HCT116 (cell line): Measurements from ENCODE around the gene SPDYE4. TPM values are rescaled to one million over a fixed set of nuclear protein-coding genes. Genes with fewer than 3 reads are reported as not detected.

Experiments
- ATAC-seq: fragments of 200-7000 bp; cut with Tn5 transposase; 2 replicates; pipeline ENCODE4 v1.9.1; 2020; ENCODE audit warnings: mild to moderate bottlenecking, moderate library complexity
- BruUV-seq: library from RNA; stranded (reverse); fragments of 400-500 nt; replicated peaks from 2 replicates; lab custom pipeline; 2021; lab: Mats Ljungman, UMichigan
- CTCF ChIA-PET: fragments of 300-600 bp; sonication (Branson Sonifier 250); formaldehyde crosslinking; loops from one replicate; lab custom pipeline; 2021; ENCODE audit warnings: antibody characterized with exemption; lab: Charles Lee
- POLR2A ChIA-PET: fragments of 300-600, 350-600 bp; sonication (Branson Sonifier 250); formaldehyde crosslinking; loops from one replicate; lab custom pipeline; 2021; ENCODE audit warnings: antibody characterized with exemption; lab: Charles Lee
- RAD21 ChIA-PET, 2 experiments: fragments of 300-600 bp; sonication (Branson Sonifier 250); formaldehyde crosslinking; loops; one replicate each; lab custom pipeline; 2023; ENCODE audit warnings: low total read pairs in 2 of 2; ENCODE audit not compliant: uncharacterized antibody in 2 of 2, unreplicated experiment in 2 of 2, low non-redundant PET in 1 of 2; lab: Charles Lee
- DNase-seq: peaks from one replicate; pipeline ENCODE4 v3.0.0-alpha.2; 2010; ENCODE audit warnings: low read depth, low spot score
- H2AFZ ChIP-seq: fragments of 200-600 bp; shearing (Covaris generic), sonication (generic); 2 replicates; pipeline ENCODE4 v1.6.1; 2017; ENCODE audit warnings: low read depth, mixed run types, mixed read lengths, antibody characterized with exemption, low read length; ENCODE audit not compliant: poor library complexity, severe bottlenecking
- H3K27ac ChIP-seq: 2 replicates; pipeline ENCODE4 v1.5.1; 2012; ENCODE audit warnings: low read depth, low read length
- H3K27me3 ChIP-seq: fragments of 200-600 bp; sonication (generic); 2 replicates; pipeline ENCODE4 v1.6.1; 2016; ENCODE audit warnings: mixed run types, low read length, mixed read lengths; ENCODE audit not compliant: insufficient read depth
- H3K36me3 ChIP-seq, 2 experiments: fragments of 200-500 bp in 1 of 2; fragments of 200-600 bp in 1 of 2; sonication (Bioruptor generic) in 1 of 2; sonication (generic) in 1 of 2; 2 replicates each; pipeline versions ENCODE4 v1.5.1 to v1.6.1; 2014 to 2016; ENCODE audit warnings: low read length in 2 of 2, inconsistent platforms in 1 of 2, mixed read lengths in 1 of 2, mixed run types in 1 of 2; ENCODE audit not compliant: insufficient read depth in 2 of 2, control insufficient read depth in 1 of 2
- H3K4me1 ChIP-seq, 2 experiments: fragments of 200-600 bp in 1 of 2; sonication (generic) in 1 of 2; 2 replicates each; pipeline versions ENCODE4 v1.5.1 to v1.6.1; 2012 to 2017; ENCODE audit warnings: low read length in 2 of 2, inconsistent platforms in 1 of 2, mild to moderate bottlenecking in 1 of 2, mixed read lengths in 1 of 2, mixed run types in 1 of 2, moderate library complexity in 1 of 2; ENCODE audit not compliant: insufficient read depth in 2 of 2, control insufficient read depth in 1 of 2
- H3K4me2 ChIP-seq: fragments of 200-600 bp; sonication (generic); 2 replicates; pipeline ENCODE4 v1.6.1; 2017; ENCODE audit warnings: mixed run types, low read length, mixed read lengths
- H3K4me3 ChIP-seq, 2 experiments: fragments of 200-600 bp in 1 of 2; sonication (generic) in 1 of 2; replicated peaks in 1 of 2; 2 replicates each; pipeline ENCODE4 v1.5.1; 2011 to 2016; ENCODE audit warnings: low read length in 2 of 2, control low read depth in 1 of 2, low read depth in 1 of 2, mild to moderate bottlenecking in 1 of 2, mixed read lengths in 1 of 2, mixed run types in 1 of 2
- H3K79me2 ChIP-seq: fragments of 200-600 bp; sonication (generic); 2 replicates; pipeline ENCODE4 v1.6.1; 2017; ENCODE audit warnings: mild to moderate bottlenecking, mixed run types, low read length, moderate library complexity, mixed read lengths; ENCODE audit not compliant: insufficient read depth
- H3K9ac ChIP-seq: fragments of 200-600 bp; sonication (generic); 2 replicates; pipeline ENCODE4 v1.6.1; 2016; ENCODE audit warnings: low read length, mixed read lengths
- H3K9me2 ChIP-seq: fragments of 200-600 bp; sonication (generic), shearing (Covaris generic); 2 replicates; pipeline ENCODE4 v1.6.1; 2017; ENCODE audit warnings: mixed run types, mild to moderate bottlenecking, moderate library complexity; ENCODE audit not compliant: insufficient read depth
- H3K9me3 ChIP-seq, 2 experiments: fragments of 200-500 bp in 1 of 2; fragments of 200-600 bp in 1 of 2; sonication (Bioruptor generic) in 1 of 2; sonication (generic) in 1 of 2; 2 replicates each; pipeline ENCODE4 v1.6.1; 2014 to 2017; ENCODE audit warnings: low read length in 2 of 2, mixed read lengths in 2 of 2, inconsistent platforms in 1 of 2, low read depth in 1 of 2, mild to moderate bottlenecking in 1 of 2, mixed run types in 1 of 2, moderate library complexity in 1 of 2; ENCODE audit not compliant: control insufficient read depth in 1 of 2, insufficient read depth in 1 of 2
- H4K20me1 ChIP-seq: fragments of 200-600 bp; sonication (generic), shearing (Covaris generic); 2 replicates; pipeline ENCODE4 v1.6.1; 2017; ENCODE audit warnings: mixed run types, mild to moderate bottlenecking, moderate library complexity; ENCODE audit not compliant: insufficient read depth
- EGR1 ChIP-seq: IDR thresholded peaks from 2 replicates; pipeline ENCODE4 v1.6.1; 2012; ENCODE audit warnings: low read depth
- ELF1 ChIP-seq: IDR thresholded peaks from 2 replicates; pipeline ENCODE4 v1.6.1; 2012; ENCODE audit warnings: low read depth, borderline replicate concordance
- EZH2 ChIP-seq: fragments of 200-600 bp; sonication (generic); IDR thresholded peaks from 2 replicates; pipeline ENCODE4 v1.6.1; 2017; ENCODE audit warnings: antibody characterized with exemption, mixed run types
- EZH2phosphoT487 ChIP-seq: fragments of 200-600 bp; IDR thresholded peaks from 2 replicates; pipeline ENCODE4 v1.6.1; 2018; ENCODE audit warnings: antibody characterized with exemption, borderline replicate concordance
- FOSL1 ChIP-seq: IDR thresholded peaks from 2 replicates; pipeline ENCODE4 v1.6.1; 2012; ENCODE audit warnings: low read depth
- JUND ChIP-seq: IDR thresholded peaks from 2 replicates; pipeline ENCODE4 v1.6.1; 2012
- POLR2A ChIP-seq: IDR thresholded peaks from 2 replicates; pipeline ENCODE4 v1.7.0; 2011; ENCODE audit warnings: borderline replicate concordance; ENCODE audit not compliant: insufficient read depth, insufficient read length; ENCODE audit errors: extremely low read depth
- SIN3A ChIP-seq: IDR thresholded peaks from 2 replicates; pipeline ENCODE4 v1.6.1; 2012; ENCODE audit warnings: low read depth
- SP1 ChIP-seq: IDR thresholded peaks from 2 replicates; pipeline ENCODE4 v1.6.1; 2012; ENCODE audit warnings: low read depth
- SRF ChIP-seq: IDR thresholded peaks from 2 replicates; pipeline ENCODE4 v1.6.1; 2012; ENCODE audit warnings: low read depth
- TCF7L2 ChIP-seq: IDR thresholded peaks from 2 replicates; pipeline ENCODE4 v1.7.0; 2011; ENCODE audit warnings: borderline replicate concordance, inconsistent platforms; ENCODE audit not compliant: insufficient read depth, insufficient read length; ENCODE audit errors: extremely low read depth
- YY1 ChIP-seq: IDR thresholded peaks from 2 replicates; pipeline ENCODE4 v1.6.1; 2011; ENCODE audit warnings: low read length, low read depth, moderate library complexity, mild to moderate bottlenecking; ENCODE audit not compliant: insufficient replicate concordance; ENCODE audit errors: extremely low read depth
- ZFX ChIP-seq: fragments of 450-650 bp; IDR thresholded peaks from 2 replicates; pipeline ENCODE4 v1.6.1; 2017
- ZNF274 ChIP-seq: fragments of 200-500 bp; sonication (Bioruptor generic); IDR thresholded peaks from 2 replicates; pipeline ENCODE4 v1.6.1; 2014; ENCODE audit warnings: mild to moderate bottlenecking, low read depth, low read length, inconsistent platforms
- intact Hi-C: fragments of 100-400 bp; cut with micrococcal nuclease; formaldehyde crosslinking; loops from 2 replicates; pipeline ENCODE4 v1.10.0; 2022
- total RNA-seq: library from RNA; stranded (reverse); gene quantifications from one replicate; pipeline ENCODE4 v1.2.1, GENCODE V29; 2021; ENCODE audit not compliant: unreplicated experiment
- TF ChIP-seq, protein P1 (sequence below): IDR thresholded peaks from 2 replicates; pipeline ENCODE4 v1.6.1; 2012
- TF ChIP-seq, protein P2 (sequence below): IDR thresholded peaks from 2 replicates; pipeline ENCODE4 v1.6.1; 2012; ENCODE audit warnings: low read depth
- TF ChIP-seq, protein P3 (sequence below): IDR thresholded peaks from 2 replicates; pipeline ENCODE4 v1.6.1; 2012
- TF ChIP-seq, protein P4 (sequence below): IDR thresholded peaks from 2 replicates; pipeline ENCODE4 v1.6.1; 2011; ENCODE audit warnings: mild to moderate bottlenecking, low read length, moderate library complexity; ENCODE audit not compliant: insufficient replicate concordance; ENCODE audit errors: extremely low read depth

The SPDYE4 gene
- total RNA-seq, 1 experiment from 2014 or later = not detected

DNA sequence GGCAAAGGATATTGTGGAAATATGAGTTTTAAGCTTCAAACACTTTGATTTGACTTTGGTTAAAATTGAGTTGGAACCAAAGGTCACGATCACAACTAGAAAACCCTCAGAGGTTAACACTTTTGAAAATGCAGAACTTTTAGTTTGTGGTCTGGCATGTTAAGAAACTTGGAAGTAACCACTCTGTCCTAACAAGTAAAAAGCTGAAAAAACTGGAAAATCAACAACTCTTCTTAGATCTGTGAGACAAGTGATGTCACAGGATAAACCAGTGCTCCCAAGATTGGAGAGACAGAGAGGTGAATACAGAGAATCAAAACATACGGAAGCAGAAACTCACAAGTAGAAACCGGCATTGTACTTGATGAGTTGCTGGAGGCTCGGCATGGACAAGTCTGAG is 23.4 kb upstream of the SPDYE4 start (continued):
- TF ChIP-seq, protein P1, sequence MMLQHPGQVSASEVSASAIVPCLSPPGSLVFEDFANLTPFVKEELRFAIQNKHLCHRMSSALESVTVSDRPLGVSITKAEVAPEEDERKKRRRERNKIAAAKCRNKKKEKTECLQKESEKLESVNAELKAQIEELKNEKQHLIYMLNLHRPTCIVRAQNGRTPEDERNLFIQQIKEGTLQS = no peak
- no peak for TF ChIP-seq EZH2phosphoT487
- TF ChIP-seq JUND = no peak
- TF ChIP-seq, protein P2, sequence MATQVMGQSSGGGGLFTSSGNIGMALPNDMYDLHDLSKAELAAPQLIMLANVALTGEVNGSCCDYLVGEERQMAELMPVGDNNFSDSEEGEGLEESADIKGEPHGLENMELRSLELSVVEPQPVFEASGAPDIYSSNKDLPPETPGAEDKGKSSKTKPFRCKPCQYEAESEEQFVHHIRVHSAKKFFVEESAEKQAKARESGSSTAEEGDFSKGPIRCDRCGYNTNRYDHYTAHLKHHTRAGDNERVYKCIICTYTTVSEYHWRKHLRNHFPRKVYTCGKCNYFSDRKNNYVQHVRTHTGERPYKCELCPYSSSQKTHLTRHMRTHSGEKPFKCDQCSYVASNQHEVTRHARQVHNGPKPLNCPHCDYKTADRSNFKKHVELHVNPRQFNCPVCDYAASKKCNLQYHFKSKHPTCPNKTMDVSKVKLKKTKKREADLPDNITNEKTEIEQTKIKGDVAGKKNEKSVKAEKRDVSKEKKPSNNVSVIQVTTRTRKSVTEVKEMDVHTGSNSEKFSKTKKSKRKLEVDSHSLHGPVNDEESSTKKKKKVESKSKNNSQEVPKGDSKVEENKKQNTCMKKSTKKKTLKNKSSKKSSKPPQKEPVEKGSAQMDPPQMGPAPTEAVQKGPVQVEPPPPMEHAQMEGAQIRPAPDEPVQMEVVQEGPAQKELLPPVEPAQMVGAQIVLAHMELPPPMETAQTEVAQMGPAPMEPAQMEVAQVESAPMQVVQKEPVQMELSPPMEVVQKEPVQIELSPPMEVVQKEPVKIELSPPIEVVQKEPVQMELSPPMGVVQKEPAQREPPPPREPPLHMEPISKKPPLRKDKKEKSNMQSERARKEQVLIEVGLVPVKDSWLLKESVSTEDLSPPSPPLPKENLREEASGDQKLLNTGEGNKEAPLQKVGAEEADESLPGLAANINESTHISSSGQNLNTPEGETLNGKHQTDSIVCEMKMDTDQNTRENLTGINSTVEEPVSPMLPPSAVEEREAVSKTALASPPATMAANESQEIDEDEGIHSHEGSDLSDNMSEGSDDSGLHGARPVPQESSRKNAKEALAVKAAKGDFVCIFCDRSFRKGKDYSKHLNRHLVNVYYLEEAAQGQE = no peak
- TF ChIP-seq, all 23 proteins: peak for 0

DNA sequence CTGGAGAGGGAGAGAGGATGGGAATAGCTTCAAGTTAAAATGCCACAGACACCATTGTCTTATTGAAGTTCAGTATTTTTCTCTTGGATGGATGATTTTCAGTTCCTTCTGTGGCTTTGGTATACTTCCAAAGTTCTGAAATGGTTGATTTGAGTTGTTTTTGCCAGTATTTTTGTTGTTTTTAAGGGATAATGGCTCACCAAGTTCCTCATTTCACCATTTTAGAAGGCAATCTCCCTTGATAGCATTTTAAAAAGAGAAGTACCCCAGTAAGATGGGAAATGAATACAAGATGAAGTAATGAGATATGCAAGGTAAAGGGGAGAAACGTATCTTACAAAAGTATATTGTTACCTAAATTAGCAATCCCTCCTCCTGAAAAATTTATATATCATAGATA is 18.5 kb upstream of the SPDYE4 start:
- Histone ChIP-seq H4K20me1 (no peaks in the 10 kb centered on the region), H3K4me3 (no peak overlapping the region), H3K27me3 (no peaks in the 10 kb centered on the region), H3K36me3 (no peaks in the 10 kb centered on the region), H3K4me1 (no peaks in the 10 kb centered on the region), H3K9me3 (no peaks in the 10 kb centered on the region), H3K9ac (no peak overlapping the region), H3K27ac (no peak overlapping the region), H3K9me2 (no peaks in the 10 kb centered on the region), H3K4me2 (no peak overlapping the region), H2AFZ (no peak overlapping the region), H3K79me2 (no peaks in the 10 kb centered on the region)
- DNase-seq = no peak
- ChIA-PET RAD21 (interaction anchor here in 1 of 2 experiments (0.6 kb wide), 1 partner anchor 83 kb away, joined by 4 read pairs; no protein-coding TSS in a partner anchor), POLR2A (no interaction called here), CTCF (interaction anchor here (1.2 to 2.4 kb wide), 2 partner anchors 9 to 367 kb away, joined by 3 to 14 read pairs; no protein-coding TSS in a partner anchor)
- BruUV-seq = no TSS peak
- no peak for ATAC-seq
- intact Hi-C loops = no loop called here
- no peak for TF ChIP-seq SIN3A
- TF ChIP-seq, protein P1 = no peak
- no peak for TF ChIP-seq SRF
- TF ChIP-seq JUND = no peak
- TF ChIP-seq ZFX = no peak
- TF ChIP-seq YY1 = no peak
- no peak for TF ChIP-seq ZNF274
- TF ChIP-seq ELF1 = no peak
- no peak for TF ChIP-seq EZH2phosphoT487
- TF ChIP-seq POLR2A = no peak
- no peak for TF ChIP-seq FOSL1
- TF ChIP-seq, protein P3, sequence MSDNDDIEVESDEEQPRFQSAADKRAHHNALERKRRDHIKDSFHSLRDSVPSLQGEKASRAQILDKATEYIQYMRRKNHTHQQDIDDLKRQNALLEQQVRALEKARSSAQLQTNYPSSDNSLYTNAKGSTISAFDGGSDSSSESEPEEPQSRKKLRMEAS = no peak
- TF ChIP-seq, protein P4, sequence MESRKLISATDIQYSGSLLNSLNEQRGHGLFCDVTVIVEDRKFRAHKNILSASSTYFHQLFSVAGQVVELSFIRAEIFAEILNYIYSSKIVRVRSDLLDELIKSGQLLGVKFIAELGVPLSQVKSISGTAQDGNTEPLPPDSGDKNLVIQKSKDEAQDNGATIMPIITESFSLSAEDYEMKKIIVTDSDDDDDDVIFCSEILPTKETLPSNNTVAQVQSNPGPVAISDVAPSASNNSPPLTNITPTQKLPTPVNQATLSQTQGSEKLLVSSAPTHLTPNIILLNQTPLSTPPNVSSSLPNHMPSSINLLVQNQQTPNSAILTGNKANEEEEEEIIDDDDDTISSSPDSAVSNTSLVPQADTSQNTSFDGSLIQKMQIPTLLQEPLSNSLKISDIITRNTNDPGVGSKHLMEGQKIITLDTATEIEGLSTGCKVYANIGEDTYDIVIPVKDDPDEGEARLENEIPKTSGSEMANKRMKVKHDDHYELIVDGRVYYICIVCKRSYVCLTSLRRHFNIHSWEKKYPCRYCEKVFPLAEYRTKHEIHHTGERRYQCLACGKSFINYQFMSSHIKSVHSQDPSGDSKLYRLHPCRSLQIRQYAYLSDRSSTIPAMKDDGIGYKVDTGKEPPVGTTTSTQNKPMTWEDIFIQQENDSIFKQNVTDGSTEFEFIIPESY = no peak
- no peak for TF ChIP-seq EGR1
- TF ChIP-seq EZH2 = no peak
- TF ChIP-seq SP1 = no peak
- no peak for TF ChIP-seq TCF7L2
